ENCODE data around the gene RNF4.

Gene RNF4

DNA sequence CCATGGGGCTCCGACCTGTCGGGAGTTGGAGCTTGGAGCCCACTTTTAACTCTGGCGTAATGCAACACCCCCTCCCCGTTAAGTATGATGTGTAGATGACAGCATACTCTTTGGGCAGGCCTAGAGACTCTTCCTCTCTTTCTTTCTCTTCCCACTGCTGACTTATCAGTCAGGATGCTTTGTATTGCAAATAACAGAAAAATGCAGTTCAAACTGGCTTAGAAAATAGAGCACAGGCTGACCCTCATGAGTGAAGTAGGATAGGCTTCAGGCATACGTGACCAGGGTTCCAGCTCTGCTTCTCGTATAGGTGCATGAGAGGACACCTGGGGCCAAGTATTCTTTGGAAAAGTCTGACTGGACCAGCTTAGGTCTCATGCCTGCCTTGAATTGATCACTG lies 23.3 kb upstream of the RNF4 start:
- Mint-ChIP-seq H3K4me1 (ENCODE audit: low read depth) (peaks cover 2% of the 10 kb centered on the region), H3K9me3 (no peaks in the 10 kb centered on the region), H3K27ac (no peak overlapping the region), H3K4me3 (no peak overlapping the region), H3K36me3 (ENCODE audit: low read depth) (no peaks in the 10 kb centered on the region), H3K27me3 (ENCODE audit: low read depth) (no peaks in the 10 kb centered on the region)

DNA sequence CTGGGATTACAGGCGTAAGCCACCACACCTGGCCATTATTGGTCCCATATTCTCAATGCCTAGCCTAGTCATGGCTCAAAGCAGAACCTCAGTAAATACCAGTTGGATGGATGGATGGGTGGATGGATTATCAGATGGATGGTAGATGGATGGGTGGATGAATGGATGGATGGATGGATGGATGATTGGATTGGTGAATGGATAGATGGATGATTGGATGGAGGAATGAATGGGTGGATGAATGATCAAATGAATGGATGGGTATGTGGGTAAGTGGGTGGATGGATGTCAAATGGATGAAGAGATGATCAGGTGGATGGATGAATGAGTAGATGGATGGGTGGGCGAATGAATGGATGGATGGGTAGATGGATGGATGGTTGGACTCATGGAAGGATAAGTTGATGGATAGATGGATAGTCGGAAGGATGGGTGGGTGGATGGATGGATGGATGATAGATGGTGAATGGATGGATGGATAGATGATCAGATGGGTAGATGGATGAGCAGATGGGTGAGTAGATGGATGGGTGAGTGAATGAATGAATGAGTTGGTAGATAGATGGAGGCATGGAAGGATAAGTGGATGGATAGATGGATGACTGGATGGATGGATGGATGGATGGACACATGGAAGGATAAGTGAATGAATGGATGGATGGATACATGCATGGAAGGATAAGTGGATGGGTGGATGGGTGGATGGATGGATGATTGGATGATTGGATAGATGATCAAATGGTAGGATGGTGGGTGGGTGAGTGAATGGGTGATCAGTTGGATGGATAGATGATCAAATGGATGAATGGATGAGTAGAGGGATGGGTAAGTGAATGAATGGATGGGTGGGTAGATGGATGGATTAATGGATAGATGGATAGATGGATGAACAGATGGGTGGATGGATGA lies 22.0 kb upstream of the RNF4 start:
- no peak overlapping the region for H3K4me3 Mint-ChIP-seq
- no peaks in the 10 kb centered on the region for H3K36me3 Mint-ChIP-seq (ENCODE audit: low read depth)
- no peak overlapping the region for H3K27ac Mint-ChIP-seq
- no peaks in the 10 kb centered on the region for H3K4me1 Mint-ChIP-seq (ENCODE audit: low read depth)
- no peaks in the 10 kb centered on the region for H3K27me3 Mint-ChIP-seq (ENCODE audit: low read depth)
- no peaks in the 10 kb centered on the region for H3K9me3 Mint-ChIP-seq

DNA sequence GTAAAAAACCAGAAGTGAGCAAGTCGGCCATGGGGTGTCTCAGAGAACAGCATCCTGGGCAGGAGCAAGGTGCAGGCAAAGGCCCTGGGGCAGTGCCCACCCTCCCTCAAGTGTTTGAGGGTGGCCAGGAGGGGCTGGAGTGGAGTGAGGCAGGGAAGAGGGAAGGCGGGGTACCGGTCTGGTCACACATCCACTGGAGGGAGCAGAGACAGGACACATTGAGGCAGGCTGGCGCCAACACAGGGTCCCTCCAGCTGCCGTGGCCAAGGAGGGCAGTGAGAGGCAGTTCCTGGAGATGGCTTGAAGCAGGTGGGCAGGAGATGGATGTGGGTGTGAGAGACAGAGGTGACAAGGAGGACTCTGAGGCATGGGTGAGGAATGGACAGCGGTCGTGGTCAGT lies 20.3 kb upstream of the RNF4 start:
- Mint-ChIP-seq H3K36me3 (ENCODE audit: low read depth) (no peaks in the 10 kb centered on the region), H3K27me3 (ENCODE audit: low read depth) (no peaks in the 10 kb centered on the region), H3K9me3 (no peaks in the 10 kb centered on the region), H3K4me1 (ENCODE audit: low read depth) (no peaks in the 10 kb centered on the region), H3K27ac (no peak overlapping the region), H3K4me3 (no peak overlapping the region)

DNA sequence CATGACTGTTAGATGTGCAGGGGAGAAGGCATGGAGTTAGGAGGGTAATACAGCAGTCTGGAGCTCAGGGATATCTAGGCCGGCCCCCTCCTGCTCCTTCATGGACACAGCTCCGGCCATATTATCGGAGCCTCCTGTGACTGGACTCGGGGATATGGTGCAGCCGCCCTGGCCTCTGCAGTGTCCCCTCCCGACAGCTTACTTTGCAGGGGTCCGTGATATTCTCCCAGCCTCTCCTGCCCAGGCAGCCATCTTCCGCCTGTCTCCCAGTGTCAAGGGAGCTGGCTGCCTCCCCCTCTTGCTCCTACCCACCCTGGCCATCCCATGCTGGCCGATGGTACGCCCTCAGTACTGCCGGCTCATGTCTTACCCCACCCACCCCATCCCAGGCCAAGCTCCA lies 19.9 kb upstream of the RNF4 start:
- H3K9me3 Mint-ChIP-seq, result no peaks in the 10 kb centered on the region
- no peaks in the 10 kb centered on the region for H3K36me3 Mint-ChIP-seq (ENCODE audit: low read depth)
- no peak overlapping the region for H3K4me3 Mint-ChIP-seq
- H3K4me1 Mint-ChIP-seq (ENCODE audit: low read depth), result no peaks in the 10 kb centered on the region
- no peaks in the 10 kb centered on the region for H3K27me3 Mint-ChIP-seq (ENCODE audit: low read depth)
- H3K27ac Mint-ChIP-seq, result no peak overlapping the region

DNA sequence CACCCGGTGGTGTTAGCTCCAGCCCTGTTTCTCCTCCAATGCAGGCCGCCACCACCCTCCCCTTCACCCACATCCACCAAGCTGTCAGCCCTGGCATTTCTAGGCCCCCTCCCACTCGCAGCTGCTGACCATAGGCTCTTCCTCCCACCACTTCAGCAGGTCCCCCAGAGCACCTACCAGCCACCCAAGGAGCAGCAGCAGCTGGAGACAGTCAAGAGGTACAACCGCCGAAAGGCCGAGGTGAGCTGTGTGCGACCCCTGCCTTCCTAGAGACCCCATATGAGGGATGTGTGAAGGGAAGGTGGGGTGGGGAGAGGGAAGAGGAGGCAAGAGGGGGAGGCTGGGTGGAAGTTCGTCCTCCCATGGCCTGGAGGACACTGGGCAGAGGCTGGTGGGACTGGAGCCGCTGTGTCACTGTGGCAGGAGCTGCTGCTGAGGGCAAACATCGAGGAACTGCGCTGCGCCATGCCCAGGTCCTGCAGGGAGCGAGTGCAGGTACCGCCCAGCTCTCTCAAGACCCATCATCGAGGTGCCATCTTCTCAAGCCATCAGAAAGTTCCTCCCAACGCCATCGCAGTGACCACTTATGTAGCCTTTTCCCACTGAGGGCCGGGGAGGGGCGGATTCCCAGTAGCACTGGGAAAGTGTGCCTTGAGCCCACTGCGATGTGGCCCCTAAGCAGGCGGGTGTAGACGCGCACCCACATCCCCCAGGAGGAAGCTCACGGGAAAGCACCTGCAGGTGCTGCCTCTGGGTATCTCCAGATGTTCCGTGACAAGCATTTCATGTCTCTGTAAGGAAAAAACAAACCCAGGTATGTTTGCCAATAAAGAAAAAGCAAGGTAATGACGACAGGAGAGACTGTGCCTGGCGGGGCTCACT lies 19.2 kb upstream of the RNF4 start:
- no peak overlapping the region for H3K27ac Mint-ChIP-seq

DNA sequence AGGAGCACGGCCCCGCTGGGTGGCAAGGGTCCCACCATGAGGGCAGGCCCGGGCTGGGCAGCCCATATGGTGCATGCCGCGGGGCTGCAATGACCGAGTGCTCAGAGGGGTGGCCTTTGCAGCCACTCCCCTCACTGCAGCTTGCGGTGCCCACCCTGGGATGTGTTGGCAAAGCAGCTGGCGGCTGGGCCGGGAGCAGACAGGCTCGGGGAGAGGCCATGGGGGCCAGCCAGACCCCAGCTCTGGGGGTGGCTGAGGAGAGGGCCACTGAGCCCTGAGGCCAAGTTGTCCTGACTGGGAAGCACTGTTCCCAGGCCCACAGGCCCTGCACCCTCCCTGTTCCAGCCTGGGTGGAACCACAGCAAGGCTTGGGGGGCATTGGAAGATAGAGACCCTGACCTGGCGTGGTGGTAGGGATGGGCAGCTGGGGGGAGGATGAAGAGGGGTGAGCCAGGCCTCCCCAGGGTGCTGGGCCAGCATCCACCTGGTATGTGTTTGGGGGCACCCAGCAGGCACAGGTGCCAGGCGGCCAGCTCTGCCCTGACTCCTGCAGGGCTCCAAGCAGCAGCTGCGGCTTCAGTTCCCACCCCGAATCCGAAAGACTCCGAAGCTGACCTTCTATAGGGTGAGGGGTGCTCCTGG lies 18.4 kb upstream of the RNF4 start:
- Mint-ChIP-seq H3K27ac (no peak overlapping the region), H3K27me3 (ENCODE audit: low read depth) (no peaks in the 10 kb centered on the region), H3K36me3 (ENCODE audit: low read depth) (no peaks in the 10 kb centered on the region), H3K9me3 (no peaks in the 10 kb centered on the region), H3K4me1 (ENCODE audit: low read depth) (no peaks in the 10 kb centered on the region), H3K4me3 (no peak overlapping the region)

More for the DNA sequence above, 19.2 kb upstream of the RNF4 start:
- Mint-ChIP-seq H3K36me3 (ENCODE audit: low read depth) (no peaks in the 10 kb centered on the region), H3K4me1 (ENCODE audit: low read depth) (no peaks in the 10 kb centered on the region), H3K4me3 (no peak overlapping the region), H3K27me3 (ENCODE audit: low read depth) (no peaks in the 10 kb centered on the region), H3K9me3 (no peaks in the 10 kb centered on the region)

DNA sequence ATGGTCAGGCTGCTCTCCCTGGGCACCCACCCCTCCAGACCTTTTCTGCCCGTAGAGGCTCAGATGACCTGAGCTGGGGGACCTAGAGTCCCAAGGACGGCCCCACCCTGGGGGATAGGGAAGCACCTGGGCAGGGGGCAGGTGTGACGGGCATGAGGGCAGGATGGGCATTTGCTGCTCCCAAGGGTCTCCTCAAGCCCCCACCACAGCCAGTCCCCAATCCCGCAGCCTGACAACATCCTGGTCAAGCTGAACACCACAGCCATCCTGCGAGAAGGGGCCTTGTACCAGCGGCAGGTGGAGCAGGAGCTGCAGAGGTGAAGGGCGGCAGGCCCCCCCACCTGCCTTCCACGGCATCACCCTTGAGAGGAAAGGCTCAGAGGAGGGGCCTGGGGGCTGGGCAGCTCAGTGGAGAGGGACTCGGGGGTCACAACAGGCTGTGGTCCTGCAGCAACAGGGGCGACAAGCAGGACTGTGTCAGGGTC lies 17.8 kb upstream of the RNF4 start:
- H3K4me1 Mint-ChIP-seq (ENCODE audit: low read depth), result no peaks in the 10 kb centered on the region
- H3K4me3 Mint-ChIP-seq, result no peak overlapping the region
- no peaks in the 10 kb centered on the region for H3K36me3 Mint-ChIP-seq (ENCODE audit: low read depth)
- H3K27ac Mint-ChIP-seq, result no peak overlapping the region
- H3K27me3 Mint-ChIP-seq (ENCODE audit: low read depth), result no peaks in the 10 kb centered on the region
- H3K9me3 Mint-ChIP-seq, result no peaks in the 10 kb centered on the region

DNA sequence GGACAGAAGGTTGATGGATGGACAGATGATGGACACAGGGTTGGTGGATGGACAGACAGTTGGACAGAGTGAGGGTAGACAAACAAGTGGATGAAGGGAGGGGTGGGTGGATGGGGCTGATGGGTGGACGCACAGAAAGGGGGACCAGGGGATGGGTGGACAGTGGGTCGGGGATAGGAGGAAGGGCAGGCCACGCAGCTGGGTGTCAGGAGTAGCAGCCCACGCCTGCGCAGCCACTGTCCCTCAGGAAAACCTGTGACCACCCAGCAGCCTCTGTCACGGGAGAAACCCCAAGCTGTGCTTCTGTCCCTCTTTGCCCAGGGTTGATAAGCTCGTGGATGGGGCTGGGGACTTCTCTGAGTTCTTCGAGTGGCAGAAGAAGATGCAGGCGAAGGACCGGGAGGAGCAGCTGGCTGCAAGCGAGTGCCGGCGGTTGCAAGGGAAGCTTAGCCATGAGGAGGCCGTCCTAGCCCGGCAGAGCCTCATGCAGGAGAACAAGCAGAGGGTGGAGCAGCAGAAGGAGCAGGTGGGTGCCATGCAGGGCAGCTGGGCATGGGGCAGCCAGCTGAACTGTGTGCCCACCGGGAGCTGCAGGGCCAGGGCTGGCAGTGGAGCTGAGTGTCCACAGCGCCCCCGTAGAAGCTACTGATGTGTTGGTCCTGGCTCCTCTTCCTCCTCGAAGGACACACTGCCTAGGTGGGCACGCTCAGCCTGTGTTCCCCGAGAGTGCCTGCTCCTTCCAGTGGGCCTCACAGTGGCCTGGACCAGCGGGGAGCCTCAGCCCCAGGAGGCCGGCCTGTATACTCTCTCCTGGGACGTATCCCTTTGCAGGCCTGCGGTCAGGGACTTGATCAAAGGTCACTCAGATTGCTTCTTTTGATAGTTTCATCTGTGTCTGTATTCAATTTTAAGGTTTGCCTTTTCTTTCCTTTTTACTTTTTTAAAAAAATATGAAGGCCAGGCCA lies 16.8 kb upstream of the RNF4 start:
- no peaks in the 10 kb centered on the region for H3K4me1 Mint-ChIP-seq (ENCODE audit: low read depth)
- no peak overlapping the region for H3K27ac Mint-ChIP-seq
- no peaks in the 10 kb centered on the region for H3K9me3 Mint-ChIP-seq
- H3K4me3 Mint-ChIP-seq, result no peak overlapping the region
- H3K27me3 Mint-ChIP-seq (ENCODE audit: low read depth), result no peaks in the 10 kb centered on the region
- no peaks in the 10 kb centered on the region for H3K36me3 Mint-ChIP-seq (ENCODE audit: low read depth)

DNA sequence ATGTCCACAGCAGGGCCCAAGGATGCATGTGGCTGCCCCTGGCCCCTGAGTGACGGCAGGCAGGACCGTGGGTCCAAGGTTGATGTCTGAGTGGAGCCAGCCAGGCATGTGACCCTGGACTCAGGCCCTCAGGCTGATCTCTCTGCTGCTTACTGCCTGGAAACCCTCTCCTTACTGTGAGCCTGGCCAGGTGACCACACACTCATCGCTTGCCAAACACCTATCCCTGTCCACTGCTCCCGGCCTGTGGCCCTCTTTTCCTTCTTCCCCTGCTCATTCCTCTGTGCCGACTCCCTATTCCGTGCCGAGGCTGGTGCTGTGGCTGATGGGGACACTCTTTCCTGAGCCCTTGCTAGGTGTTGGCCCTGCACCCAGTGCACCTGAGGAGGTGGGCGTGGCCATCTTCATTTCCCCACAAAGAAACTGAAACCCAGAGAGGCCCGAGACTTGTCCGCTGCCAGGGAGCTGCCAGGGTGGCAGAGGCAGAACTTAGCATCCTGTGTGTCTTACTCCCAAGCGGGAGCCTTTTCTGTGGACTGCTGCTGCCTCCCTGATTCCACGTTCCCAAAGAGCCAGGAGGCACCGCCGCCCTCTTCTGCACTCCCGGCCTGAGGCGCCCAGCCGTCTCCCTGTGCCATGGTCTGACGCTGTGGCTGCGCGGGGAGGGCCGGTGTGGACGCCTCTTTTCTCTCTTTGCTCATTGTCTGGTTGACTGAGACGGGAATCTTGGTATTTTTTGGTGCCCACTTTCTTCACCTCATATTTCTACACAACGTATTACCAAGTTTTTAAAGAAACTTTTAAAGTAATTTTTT lies 11.2 kb upstream of the RNF4 start:
- H3K9me3 Mint-ChIP-seq, result no peaks in the 10 kb centered on the region
- no peak overlapping the region for H3K4me3 Mint-ChIP-seq
- peaks cover 8% of the 10 kb centered on the region for H3K4me1 Mint-ChIP-seq (ENCODE audit: low read depth)
- H3K27me3 Mint-ChIP-seq (ENCODE audit: low read depth), result peaks cover 27% of the 10 kb centered on the region
- H3K27ac Mint-ChIP-seq, result no peak overlapping the region
- H3K36me3 Mint-ChIP-seq (ENCODE audit: low read depth), result peaks cover 2% of the 10 kb centered on the region

DNA sequence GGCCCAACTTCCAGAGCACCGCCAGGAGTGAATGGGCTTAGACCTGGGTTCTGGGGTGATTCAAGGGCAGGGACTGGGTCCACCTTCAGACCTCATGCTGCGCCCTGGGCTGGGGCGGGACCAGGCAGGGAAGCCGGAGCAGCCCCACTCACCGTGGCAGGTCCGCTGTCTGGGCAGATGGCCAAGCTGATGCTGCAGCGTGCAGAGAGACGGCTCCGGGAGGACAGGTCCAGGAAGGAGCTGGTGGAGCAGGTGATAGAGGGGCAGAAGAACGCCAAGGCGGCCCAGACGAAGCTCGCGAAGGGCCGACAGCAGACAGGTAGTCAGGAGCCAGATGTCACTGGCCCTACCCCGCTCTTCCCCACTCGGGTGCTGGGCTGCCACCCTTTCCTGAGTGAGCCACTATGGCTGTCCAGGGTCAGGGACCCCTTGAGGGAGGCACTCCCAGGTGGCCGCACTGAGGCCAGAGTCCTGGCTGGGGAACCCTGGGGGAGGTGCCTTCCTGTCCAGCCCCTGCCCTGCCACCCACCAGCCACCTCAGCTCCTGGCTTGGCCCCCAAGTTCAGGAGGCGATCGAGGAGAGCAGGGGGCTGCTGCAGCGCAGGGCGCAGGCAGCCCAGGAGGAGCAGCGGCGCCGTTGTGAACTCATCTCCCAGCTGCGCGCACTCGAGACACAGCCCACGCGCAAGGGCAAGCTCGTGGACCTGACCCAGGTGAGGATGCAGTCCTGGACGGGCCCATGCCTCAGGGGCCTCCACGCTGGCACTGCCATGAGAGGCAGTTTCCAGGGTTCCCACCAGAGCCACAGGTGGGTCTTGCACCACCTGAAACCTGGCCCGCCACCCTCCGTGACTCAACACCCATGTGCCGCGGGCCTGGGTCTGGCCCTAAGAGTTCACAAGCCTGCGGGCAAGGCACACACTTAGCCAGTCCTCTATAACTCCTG lies 10.1 kb upstream of the RNF4 start:
- peaks cover 2% of the 10 kb centered on the region for H3K36me3 Mint-ChIP-seq (ENCODE audit: low read depth)
- peaks cover 11% of the 10 kb centered on the region for H3K4me1 Mint-ChIP-seq (ENCODE audit: low read depth)
- H3K9me3 Mint-ChIP-seq, result no peaks in the 10 kb centered on the region
- no peak overlapping the region for H3K4me3 Mint-ChIP-seq
- H3K27ac Mint-ChIP-seq, result no peak overlapping the region
- H3K27me3 Mint-ChIP-seq (ENCODE audit: low read depth), result peaks cover 36% of the 10 kb centered on the region

DNA sequence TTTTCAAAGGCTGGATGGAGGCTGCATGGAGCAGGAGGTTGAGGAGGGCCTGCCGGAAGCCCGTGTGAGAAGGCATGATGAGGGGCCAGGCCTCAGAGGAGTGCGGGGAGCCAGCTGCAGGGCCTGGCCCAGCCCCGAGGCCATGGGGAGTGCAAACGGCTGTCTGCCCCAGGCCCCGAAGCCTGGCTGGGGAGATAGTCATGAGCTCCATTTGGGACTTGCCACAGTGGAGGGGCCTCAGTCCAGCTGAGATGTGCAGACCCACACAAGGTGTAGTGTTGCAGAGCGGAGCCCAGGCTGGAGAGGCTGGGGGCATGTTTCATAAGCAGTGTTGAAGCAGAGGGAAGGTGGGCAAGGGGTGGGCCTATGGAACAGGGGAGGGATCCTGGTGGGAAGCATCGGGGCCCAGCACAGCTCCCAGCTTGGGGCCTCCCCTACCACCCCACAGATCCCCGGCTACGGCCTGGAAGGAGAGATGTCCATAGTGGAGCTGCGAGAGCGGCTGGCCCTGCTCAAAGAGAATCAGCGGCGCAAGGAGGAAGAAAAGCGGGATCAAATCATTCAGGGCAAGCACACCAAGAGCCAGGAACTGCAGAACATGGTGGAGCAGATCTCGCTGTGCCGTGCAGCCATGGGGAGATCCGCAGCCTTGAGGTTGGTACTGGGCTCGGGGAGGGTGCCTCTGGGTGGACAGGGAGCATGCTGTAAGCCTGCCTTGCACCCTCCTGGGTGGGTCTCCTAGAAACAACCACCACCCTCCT lies 9.1 kb upstream of the RNF4 start:
- H3K27ac Mint-ChIP-seq, result no peak overlapping the region

More for the DNA sequence above, 9.1 kb upstream of the RNF4 start:
- H3K9me3 Mint-ChIP-seq, result no peaks in the 10 kb centered on the region
- peaks cover 36% of the 10 kb centered on the region for H3K27me3 Mint-ChIP-seq (ENCODE audit: low read depth)
- H3K4me3 Mint-ChIP-seq, result no peak overlapping the region
- peaks cover 11% of the 10 kb centered on the region for H3K4me1 Mint-ChIP-seq (ENCODE audit: low read depth)
- H3K36me3 Mint-ChIP-seq (ENCODE audit: low read depth), result peaks cover 2% of the 10 kb centered on the region

Measured in T-helper 1 cell treated with Interleukin-12 subunit alpha and Interleukin-12 subunit beta and Interleukin-4 antibody, amounts not matched to agents 30 μg/mL and 1 μg/mL, for 36 hours (primary cell).